Mammary epithelial cell (primary cell): ENCODE data around the gene LACTB.
"Not testable (repeated sequence)": the region's sequence is repeated elsewhere in the genome, so short reads cannot be mapped to it uniquely, and the experiment has no call there.

Experiments used
- CTCF ChIP-seq, 2 donors: IDR thresholded peaks in 1 of 2; conservative IDR thresholded peaks in 1 of 2; 2 replicates each; pipeline ENCODE4 v1.5.1; 2011 to 2012; ENCODE audit warnings: inconsistent platforms in 2 of 2, low read length in 2 of 2, mild to moderate bottlenecking in 2 of 2, control low read depth in 1 of 2, low read depth in 1 of 2; ENCODE audit not compliant: insufficient read depth in 1 of 2; ENCODE audit errors: extremely low read depth in 1 of 2
- EZH2 ChIP-seq: IDR thresholded peaks from 2 replicates; pipeline ENCODE4 v1.6.1; 2012; ENCODE audit warnings: low read length, inconsistent platforms, borderline replicate concordance

- TF ChIP-seq CTCF (conservative IDR thresholded peaks at IDR 0.05 in 1 of 2, IDR thresholded peaks at IDR 0.05 in 1 of 2; ENCODE audit: extremely low read depth in 1 of 2, insufficient read depth in 1 of 2, low read depth in 1 of 2, low read length in 2 of 2); EZH2: not testable (repeated sequence)
These were observed 22.1 kb upstream of the LACTB start for GRCh38 chr15:63099581-63099980.
